ENCODE results near the gene ZDHHC11. TPM values are rescaled to one million over a fixed set of nuclear protein-coding genes. Genes with fewer than 3 reads are reported as not detected.

ZDHHC11 gene
- total RNA-seq, 1 experiment from 2014 or later, result 6.0 TPM

Other genes with a start within 250 kb of the ZDHHC11 start
- gene CEP72, start 238.6 kb downstream of the ZDHHC11 start, total RNA-seq (2014; rRNA removed; shearing (Covaris generic)), result 13.9 and 14.5 TPM in 2 replicates
- 0.62 and 1.2 TPM in 2 replicates for gene TPPP, start 157.6 kb downstream of the ZDHHC11 start, total RNA-seq (2014; rRNA removed; shearing (Covaris generic))
- gene ZDHHC11B, start 66.3 kb downstream of the ZDHHC11 start, total RNA-seq (2014; rRNA removed; shearing (Covaris generic)), result 0.31 TPM in 1 of 2 replicates, not detected in the other
- gene BRD9, start 41.8 kb upstream of the ZDHHC11 start, total RNA-seq (2014; rRNA removed; shearing (Covaris generic)), result 47.8 and 68.7 TPM in 2 replicates
- gene TRIP13, start 41.9 kb upstream of the ZDHHC11 start, total RNA-seq (2014; rRNA removed; shearing (Covaris generic)), result 61.0 and 67.2 TPM in 2 replicates
- 2.1 and 6.0 TPM in 2 replicates for gene NKD2, start 157.8 kb upstream of the ZDHHC11 start, total RNA-seq (2014; rRNA removed; shearing (Covaris generic))

Measured in G401 (cell line).